IPS-18c (cell line): ENCODE measurements around the gene CP.
A peak's percentile ranks its signal among the peaks of the same experiment; 100 is the strongest.
"Not testable (repeated sequence)": the region's sequence is repeated elsewhere in the genome, so short reads cannot be mapped to it uniquely, and the experiment has no call there.

Experiments used
- H3K4me3 ChIP-seq: 2 replicates; pipeline ENCODE4 v1.7.0; 2013; ENCODE audit warnings: low read depth, mild to moderate bottlenecking, low read length, moderate library complexity; ENCODE audit not compliant: insufficient read depth
- H3K9me3 ChIP-seq: one replicate; pipeline ENCODE4 v1.6.1; 2013; ENCODE audit warnings: mild to moderate bottlenecking, low read length, moderate library complexity; ENCODE audit not compliant: control insufficient read depth, insufficient read depth

CP gene

DNA sequence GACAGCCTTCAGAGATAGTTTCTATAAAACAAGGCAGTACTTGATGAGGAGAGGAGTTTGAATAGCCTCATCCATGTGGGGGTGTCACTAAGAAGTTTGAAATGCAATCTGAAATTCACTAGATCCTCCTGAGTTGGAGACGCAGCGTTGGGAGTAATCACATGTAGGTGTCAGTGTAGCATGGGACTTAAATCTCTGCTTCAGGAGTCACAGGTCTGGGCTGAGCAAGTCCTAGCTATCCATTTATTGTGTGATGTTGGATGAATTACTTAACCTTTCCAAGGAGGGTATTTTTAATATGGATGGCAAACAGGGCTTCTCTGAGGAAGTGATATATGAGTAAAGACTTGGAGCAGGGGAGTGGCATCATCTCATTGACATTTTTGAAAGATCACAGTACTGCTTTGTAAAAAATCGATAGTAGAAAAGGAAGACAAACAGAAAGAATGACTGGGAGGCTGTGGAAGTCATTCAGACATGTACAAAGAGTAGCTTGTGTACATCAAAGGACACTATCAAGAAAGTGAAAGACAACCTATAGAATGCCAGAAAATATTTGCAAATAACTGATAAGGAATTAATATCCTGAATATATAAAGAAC is 17.1 kb downstream of the CP start:
- Histone ChIP-seq H3K9me3 (no peaks in the 10 kb centered on the region), H3K4me3 (no peak overlapping the region)

DNA sequence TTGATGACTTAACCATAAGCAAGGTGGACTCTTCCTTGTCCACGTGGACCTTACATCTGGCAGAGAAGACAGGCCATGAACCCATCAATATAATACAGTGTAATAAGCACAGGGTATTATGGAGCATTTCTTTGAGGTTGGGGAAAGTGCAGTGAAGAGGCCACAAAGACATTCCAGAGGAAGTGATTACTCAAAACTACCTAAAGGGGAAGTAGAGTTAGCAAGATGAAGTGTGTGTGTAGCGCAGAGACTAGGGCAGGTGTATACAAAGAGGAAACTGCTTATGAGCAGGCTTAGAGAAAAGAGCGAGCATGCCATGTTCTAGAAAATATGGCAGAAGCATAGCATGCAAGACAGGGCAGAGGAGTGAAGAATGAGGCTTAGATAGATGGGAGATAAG is 17.9 kb downstream of the CP start:
- Histone ChIP-seq H3K4me3 (no peak overlapping the region), H3K9me3 (no peaks in the 10 kb centered on the region)

DNA sequence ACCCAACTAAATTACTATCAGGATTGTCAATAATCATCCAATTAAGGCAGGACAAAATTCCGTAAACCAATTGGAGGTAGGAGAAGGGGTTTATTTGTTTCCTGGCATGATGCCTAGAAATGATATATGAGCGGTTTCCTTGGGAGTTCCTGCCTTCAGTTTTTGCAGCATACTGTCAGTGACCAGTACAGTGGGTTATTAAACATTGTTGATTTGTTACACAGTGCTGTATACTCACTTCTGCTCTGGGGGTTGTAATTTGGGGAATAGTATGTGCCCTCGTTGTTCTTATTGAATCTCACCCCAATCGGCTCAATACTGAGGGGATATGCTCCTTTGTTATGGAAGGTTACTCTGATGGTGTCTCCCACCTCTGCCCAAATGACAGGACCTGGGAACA is 22.2 kb downstream of the CP start:
- Histone ChIP-seq H3K9me3 (no peaks in the 10 kb centered on the region), H3K4me3 (no peak overlapping the region)

DNA sequence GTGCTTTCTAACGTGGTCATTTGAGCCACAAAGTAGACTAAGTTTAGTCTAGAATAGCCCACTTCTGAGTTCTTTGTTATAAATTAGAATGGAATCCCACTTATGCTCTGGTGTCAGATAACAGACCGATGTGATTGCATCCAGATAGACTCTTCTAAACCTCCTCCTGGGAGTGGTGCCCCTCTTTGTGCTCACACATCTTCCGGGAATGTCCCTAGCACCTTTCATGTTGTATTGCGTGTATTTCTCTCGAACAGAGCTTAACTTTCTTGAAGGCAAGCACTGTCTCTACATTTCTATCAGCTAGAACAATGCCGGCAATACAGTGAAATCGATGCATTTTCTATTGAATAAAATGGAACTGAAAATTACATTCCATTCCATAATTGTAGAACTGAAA is 23.0 kb downstream of the CP start:
- Histone ChIP-seq H3K9me3 (no peaks in the 10 kb centered on the region), H3K4me3 (no peak overlapping the region)

DNA sequence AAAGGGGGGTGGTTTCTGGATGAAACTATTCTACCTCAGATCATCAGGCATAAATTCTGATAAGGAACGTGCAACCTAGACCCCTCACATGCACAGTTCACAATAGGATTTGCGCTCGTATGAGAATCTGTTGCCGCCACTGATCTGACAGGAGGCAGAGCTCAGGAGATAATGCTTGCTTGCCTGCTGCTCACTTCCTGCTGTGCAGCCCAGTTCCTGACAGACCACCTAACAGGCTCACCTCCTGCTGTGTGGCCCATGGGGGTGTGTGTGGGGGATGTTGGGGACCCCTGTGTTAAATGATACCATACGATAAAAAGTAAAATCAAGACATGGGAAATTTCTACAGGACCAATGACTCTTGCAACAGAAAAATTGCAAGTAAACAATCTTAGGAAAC is 24.0 kb downstream of the CP start:
- no peaks in the 10 kb centered on the region for H3K9me3 ChIP-seq

DNA sequence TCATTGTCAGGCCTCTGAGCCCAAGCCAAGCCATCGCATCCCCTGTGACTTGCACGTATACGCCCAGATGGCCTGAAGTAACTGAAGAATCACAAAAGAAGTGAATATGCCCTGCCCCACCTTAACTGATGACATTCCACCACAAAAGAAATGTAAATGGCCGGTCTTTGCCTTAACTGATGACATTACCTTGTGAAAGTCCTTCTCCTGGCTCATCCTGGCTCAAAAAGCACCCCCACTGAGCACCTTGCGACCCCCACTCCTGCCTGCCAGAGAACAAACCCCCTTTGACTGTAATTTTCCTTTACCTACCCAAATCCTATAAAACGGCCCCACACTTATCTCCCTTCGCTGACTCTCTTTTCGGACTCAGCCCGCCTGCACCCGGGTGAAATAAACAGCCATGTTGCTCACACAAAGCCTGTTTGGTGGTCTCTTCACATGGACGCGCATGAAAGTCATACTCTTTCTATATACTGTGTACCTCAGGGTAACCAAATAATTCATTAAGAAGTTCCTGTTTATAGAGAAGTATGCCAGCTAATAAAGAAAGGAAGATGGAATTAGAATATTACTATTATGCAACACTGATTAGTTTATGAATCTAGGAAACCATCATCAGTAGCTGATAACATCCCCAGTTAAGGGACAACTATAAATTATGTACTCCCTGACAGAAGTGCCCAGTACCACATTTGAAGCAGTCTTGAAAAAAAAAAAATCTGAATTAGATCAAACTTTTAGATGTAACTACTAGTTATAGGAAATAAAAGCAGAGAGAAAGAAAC is 24.6 kb downstream of the CP start:
- H3K4me3 ChIP-seq: peak overlapping the region; percentile 21; the same call in 1 of the 2 replicates
- not testable (repeated sequence) for H3K9me3 ChIP-seq

More for the DNA sequence above, 24.0 kb downstream of the CP start:
- H3K4me3 ChIP-seq: peak overlapping the region; percentile 21; the same call in 1 of the 2 replicates

DNA sequence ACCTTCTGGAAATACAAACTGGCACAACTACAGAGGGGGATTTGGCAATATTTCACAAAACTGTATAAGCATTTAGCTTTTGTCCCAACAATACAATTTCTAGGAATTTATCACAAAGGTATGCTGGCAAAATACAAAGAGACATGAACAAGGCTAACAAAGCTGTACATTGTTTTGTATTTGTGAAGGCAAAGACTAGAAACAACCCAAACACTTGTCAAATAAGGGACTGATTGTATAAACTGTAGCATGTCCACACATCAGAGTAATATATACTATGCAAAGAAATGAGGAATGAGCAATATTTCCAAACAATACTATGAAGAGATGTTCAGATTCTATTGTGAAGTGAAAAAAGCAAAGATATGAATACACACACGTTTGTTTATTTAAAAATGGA is 26.4 kb downstream of the CP start:
- Histone ChIP-seq H3K4me3 (no peak overlapping the region), H3K9me3 (no peaks in the 10 kb centered on the region)

DNA sequence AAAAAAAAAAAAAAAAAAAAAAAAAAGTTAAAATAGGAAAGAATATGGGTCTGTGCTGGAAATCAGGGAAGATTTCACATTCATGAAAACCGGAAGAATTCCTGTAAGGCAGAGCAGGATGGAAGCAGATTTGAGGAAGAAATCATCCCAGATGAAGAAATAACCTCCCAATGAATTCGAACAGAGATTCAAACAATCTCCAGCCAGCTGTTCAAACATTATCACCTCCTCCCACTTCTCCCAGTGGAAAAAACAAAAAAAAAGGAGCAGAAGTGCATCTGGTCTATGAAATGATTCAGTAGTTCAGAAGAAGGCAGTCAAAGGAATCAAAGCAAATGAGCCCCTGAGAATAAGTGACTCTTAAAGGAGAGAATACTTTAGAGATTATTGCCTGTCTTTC is 33.1 kb downstream of the CP start:
- Histone ChIP-seq H3K4me3 (no peak overlapping the region), H3K9me3 (no peaks in the 10 kb centered on the region)

DNA sequence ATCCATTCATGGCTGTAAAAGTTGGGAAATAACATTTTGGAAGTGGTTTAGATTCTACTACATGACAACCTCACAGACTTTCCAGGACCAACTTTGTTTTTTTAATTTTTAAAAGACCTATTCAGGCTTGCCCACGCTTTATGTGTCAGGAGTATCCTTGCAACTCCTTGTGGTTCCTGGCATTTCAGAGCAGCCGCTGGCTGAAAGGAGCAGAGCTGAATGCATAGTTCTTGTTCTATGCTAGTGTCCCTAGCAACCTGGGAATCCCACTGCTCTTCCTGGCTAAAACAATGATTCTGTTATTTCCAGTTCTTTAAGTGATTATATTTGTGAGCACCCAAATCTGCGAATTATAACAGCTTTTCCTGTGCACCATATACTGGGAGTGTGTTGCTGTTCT is 34.9 kb downstream of the CP start:
- H3K4me3 ChIP-seq: no peak overlapping the region
- no peaks in the 10 kb centered on the region for H3K9me3 ChIP-seq

DNA sequence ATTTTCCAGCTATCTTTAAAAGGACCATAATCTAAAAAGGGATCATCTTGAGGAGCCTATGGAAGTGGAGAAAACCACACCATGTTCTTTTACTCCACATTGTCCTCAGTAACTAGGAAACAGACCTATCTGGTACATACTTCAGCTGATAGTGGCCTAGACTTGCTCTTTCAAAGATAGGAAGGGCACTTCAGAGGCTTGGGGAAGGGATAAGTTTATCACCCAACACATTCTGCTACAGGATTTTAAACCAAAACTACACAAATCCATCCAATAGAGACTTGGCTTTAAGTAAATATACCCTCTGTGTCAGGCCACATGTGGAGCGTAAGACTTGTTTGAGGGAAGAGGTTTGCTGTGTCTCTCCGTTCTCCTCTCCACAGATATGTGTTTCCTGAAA is 35.4 kb downstream of the CP start:
- H3K9me3 ChIP-seq: no peaks in the 10 kb centered on the region
- H3K4me3 ChIP-seq: no peak overlapping the region

DNA sequence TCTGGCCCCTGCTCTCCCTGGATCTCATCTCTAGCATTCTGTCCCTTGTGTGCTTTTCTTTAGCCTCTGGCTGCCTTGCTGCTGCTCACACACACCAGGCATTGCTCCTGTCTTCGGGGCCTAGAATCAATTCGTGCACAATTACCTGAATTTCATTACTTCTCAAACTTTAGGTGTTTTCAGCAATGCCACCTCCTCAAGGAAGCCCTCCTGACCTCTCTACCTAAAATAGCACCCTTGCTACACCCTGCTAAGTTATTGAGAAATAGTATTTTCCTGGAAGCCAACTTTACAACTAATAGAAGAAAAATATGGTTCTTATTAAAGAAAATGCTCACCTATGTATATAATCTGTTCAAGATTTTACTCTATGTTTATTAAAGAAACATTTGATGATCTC is 40.4 kb downstream of the CP start:
- Histone ChIP-seq H3K9me3 (peaks cover 4% of the 10 kb centered on the region), H3K4me3 (no peak overlapping the region)

DNA sequence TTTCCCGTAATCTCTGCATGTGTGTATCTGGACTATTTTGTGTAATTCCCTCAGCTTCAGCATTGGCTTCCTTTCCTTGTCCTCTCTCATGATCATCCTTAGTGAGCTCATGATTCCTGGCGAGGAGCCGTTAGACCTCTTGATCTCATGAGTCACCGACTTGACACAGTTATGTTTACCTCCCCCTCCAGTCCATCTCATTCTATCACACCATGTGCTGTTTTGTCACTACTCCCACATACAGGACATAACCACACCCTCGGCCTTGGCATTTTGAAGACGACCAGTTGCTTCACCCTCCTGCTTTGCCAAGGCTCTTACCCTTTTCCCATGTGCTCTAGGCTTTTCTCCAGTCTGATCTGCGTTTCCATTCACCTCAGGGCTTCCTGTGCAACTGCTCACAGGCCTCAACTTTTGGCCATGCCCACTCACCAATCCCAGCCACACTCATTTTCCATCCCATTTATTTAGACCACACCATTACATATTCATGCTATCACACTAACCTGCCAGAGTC is 41.5 kb downstream of the CP start:
- H3K4me3 ChIP-seq: no peak overlapping the region
- H3K9me3 ChIP-seq: peaks cover 4% of the 10 kb centered on the region

DNA sequence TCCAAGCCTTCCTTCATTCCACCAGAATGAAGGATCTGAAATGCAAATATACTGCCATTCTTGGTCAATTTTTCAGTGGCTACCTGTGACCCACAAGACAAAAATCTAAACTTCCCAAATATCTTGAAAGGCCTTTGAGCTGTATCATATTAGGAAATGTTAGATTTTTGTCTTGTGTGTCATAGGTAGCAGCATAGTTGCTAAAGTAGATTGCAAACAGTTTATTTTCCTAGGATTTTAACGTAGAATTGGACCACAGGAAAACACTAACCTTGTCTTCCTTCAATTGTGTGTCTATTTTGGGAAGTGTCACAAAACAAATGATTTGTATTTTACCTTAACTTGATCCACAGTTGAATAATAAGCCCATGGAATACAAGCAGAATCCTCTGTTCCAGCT is 42.4 kb downstream of the CP start:
- Histone ChIP-seq H3K9me3 (peaks cover 4% of the 10 kb centered on the region), H3K4me3 (no peak overlapping the region)

DNA sequence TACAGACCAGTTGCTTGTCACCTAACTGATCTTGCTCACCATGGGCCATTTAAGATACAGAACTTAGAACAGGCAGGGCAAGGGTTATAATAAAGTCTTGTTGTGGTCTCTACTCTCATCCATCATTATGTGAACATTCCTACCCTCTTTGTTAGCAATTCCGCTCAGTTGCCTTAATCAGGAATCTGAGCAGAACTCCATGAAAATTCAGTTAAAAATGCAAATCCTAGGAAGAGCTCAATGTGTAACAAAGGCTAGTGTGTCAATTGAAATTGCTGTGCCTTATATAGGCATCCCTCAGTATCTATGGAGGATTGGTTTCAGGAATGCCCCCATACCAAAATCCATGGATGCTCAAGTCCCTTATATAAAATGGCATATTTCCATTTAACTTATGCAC is 44.5 kb downstream of the CP start:
- Histone ChIP-seq H3K4me3 (no peak overlapping the region), H3K9me3 (peaks cover 4% of the 10 kb centered on the region)

DNA sequence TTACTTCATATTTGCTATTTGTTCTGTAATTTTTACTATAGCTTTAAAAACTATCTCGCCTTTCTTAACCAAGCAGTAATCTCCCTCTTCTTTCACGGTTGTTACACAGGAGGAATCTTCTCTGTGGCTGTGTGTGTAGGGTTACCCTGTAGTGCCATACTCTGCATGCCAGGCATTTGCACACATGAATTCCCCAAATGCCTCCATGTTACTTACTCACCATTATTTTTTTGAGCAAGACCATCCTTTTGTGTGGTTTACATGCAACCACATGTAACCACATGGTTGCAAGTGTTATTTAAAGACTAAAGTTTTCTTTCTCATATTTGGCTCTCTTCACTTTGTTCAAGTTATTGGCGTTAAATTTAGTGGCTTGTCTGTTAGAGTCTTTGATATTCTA is 46.7 kb downstream of the CP start:
- no peak overlapping the region for H3K4me3 ChIP-seq
- peaks cover 4% of the 10 kb centered on the region for H3K9me3 ChIP-seq

DNA sequence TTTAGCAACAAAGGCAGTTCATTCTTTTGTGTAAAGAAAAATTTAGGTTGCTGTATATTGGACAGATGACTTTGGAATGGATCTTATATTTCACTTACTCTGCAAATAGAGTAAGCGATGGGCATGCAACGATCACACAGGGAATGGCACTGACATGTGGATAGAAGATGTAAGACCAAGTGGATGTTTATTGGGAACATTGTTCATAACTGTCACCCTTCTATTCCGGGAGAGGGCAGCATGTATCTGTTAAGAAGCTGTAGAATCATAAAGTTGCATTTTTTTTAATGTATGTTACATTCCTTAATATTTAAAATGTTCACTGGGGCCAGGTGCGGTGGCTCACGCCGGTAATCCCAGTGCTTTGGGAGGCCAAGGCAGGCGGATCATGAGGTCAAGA is 51.0 kb downstream of the CP start:
- H3K9me3 ChIP-seq: no peaks in the 10 kb centered on the region
- no peak overlapping the region for H3K4me3 ChIP-seq

DNA sequence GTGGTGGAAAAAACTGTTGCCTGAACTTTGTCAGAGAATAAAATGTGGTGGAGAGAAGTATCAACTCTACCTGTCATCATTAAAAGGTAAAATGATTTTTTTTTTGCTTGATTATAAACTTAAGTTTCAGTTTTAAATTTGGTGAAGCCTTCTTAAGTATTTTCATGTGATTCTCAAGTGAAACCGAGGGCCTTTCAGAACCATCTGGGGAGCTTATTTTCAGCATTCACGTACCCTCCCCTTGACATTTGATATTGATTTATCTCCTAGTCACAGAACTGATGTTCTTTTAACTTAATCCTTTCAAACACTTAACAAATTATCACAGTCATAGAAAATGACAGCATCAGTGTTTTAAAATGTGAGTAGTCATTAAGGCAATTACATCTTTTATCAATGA is 53.7 kb downstream of the CP start:
- no peak overlapping the region for H3K4me3 ChIP-seq
- H3K9me3 ChIP-seq: no peaks in the 10 kb centered on the region

DNA sequence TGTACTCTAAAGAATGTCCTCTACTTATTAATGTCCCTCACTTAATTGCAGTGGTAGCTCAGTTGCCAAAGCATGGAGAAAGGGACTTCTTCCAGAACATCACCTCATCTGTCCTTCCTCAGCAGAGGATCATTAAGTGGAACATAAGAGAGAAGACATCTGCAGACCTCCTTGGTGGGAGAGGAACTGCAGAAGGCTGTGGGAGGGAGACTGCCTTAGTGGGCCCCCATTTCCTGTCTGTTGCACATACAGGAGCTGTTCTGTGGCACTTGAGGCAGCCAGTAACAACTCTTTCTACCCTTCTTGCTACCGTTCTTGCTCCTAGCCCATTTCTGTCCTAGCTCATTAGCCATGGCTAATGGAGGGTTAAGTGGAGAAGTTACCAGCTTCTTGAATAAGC is 58.6 kb downstream of the CP start:
- H3K9me3 ChIP-seq: no peaks in the 10 kb centered on the region
- no peak overlapping the region for H3K4me3 ChIP-seq

DNA sequence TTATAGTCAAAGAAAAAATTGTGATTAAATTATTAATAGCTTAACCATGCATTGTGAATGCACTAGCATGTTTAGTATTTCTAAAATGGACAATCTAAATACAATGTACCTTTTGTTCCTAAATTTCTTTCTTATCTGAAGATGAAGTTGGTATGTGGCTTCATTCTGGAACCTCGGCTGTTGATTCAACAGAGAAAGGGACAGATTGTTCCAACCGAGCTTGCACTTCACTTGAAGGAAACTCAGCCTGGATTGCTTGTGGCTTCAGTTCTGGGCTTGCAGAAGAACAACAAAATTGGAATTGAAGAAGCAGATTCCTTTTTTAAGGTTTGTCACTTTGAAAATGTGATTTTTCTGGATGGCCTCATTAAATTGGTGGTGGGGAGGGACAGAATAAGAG is 59.6 kb downstream of the CP start:
- Histone ChIP-seq H3K9me3 (no peaks in the 10 kb centered on the region), H3K4me3 (no peak overlapping the region)
